ENCODE measurements around the gene ABCD3.

Gene ABCD3

GRCh38 chr1:94529416-94529815, 111.2 kb downstream of the ABCD3 start:
- DNase-seq: no peak

- DNase-seq: no peak
These were observed 112.2 kb downstream of the ABCD3 start for GRCh38 chr1:94530373-94530878.

GRCh38 chr1:94531664-94532063, 113.5 kb downstream of the ABCD3 start:
- DNase-seq: no peak

GRCh38 chr1:94532077-94532476, 113.9 kb downstream of the ABCD3 start:
- no peak for DNase-seq

- no peak for DNase-seq
These were observed 116.9 kb downstream of the ABCD3 start for GRCh38 chr1:94535095-94535494.

GRCh38 chr1:94535879-94536278, 117.7 kb downstream of the ABCD3 start:
- no peak for DNase-seq

GRCh38 chr1:94537254-94537653, 119.1 kb downstream of the ABCD3 start:
- DNase-seq: no peak

GRCh38 chr1:94538243-94538827, 120.1 kb downstream of the ABCD3 start:
- no peak for DNase-seq

- no peak for DNase-seq
These were observed 121.3 kb downstream of the ABCD3 start for GRCh38 chr1:94539496-94539895.

- no peak for DNase-seq
These were observed 122.5 kb downstream of the ABCD3 start for GRCh38 chr1:94540440-94541245.

- peak; percentile 81 for DNase-seq
These were observed 123.3 kb downstream of the ABCD3 start, which contains the start of gene F3 for GRCh38 chr1:94541246-94542087. Gene F3 (minus strand): TSS chr1:94541759. CDS start chr1:94541636, 123 bp downstream.

GRCh38 chr1:94542088-94542870, 124.1 kb downstream of the ABCD3 start:
- DNase-seq: no peak

- no peak for DNase-seq
These were observed 124.8 kb downstream of the ABCD3 start for GRCh38 chr1:94543001-94543400.

GRCh38 chr1:94543893-94544635, 125.9 kb downstream of the ABCD3 start:
- no peak for DNase-seq

GRCh38 chr1:94544706-94545490, 126.7 kb downstream of the ABCD3 start:
- DNase-seq: no peak

GRCh38 chr1:94549706-94550105, 131.5 kb downstream of the ABCD3 start:
- no peak for DNase-seq

- no peak for DNase-seq
These were observed 132.2 kb downstream of the ABCD3 start for GRCh38 chr1:94550396-94550795.

- DNase-seq: no peak
These were observed 132.6 kb downstream of the ABCD3 start for GRCh38 chr1:94550800-94551241.

- no peak for DNase-seq
These were observed 133.3 kb downstream of the ABCD3 start for GRCh38 chr1:94551449-94551848.

GRCh38 chr1:94552071-94552586, 133.9 kb downstream of the ABCD3 start:
- DNase-seq: no peak

GRCh38 chr1:94553323-94553730, 135.1 kb downstream of the ABCD3 start:
- no peak for DNase-seq

All from stimulated activated CD4-positive, alpha-beta T cell treated with anti-CD3 and anti-CD28 coated beads, Interleukin-4, amount 100 ng/mL, for 1 hour (primary cell).